GM03348 (cell line): Measurements from ENCODE around the gene IRX2.

Experiments
- DNase-seq: peaks from one replicate; pipeline ENCODE4 v3.0.0; 2012; ENCODE audit warnings: low spot score

IRX2 gene

GRCh38 chr5:2740051-2740875 lies 11.2 kb downstream of the IRX2 start:
- peak; percentile 28 for DNase-seq

- DNase-seq: peak; percentile 66
These were observed 12.0 kb downstream of the IRX2 start for GRCh38 chr5:2739360-2740050.

GRCh38 chr5:2738700-2739359 lies 12.6 kb downstream of the IRX2 start:
- DNase-seq: no peak

- no peak for DNase-seq
These were observed 13.2 kb downstream of the IRX2 start for GRCh38 chr5:2738156-2738699.

GRCh38 chr5:2737273-2738155 lies 14.0 kb downstream of the IRX2 start:
- DNase-seq: no peak

GRCh38 chr5:2736872-2737271 lies 14.6 kb downstream of the IRX2 start:
- DNase-seq: no peak

- DNase-seq: no peak
These were observed 15.5 kb downstream of the IRX2 start for GRCh38 chr5:2735996-2736395.

GRCh38 chr5:2732850-2733249 lies 18.6 kb downstream of the IRX2 start:
- no peak for DNase-seq

GRCh38 chr5:2732004-2732403 lies 19.5 kb downstream of the IRX2 start:
- DNase-seq: no peak

GRCh38 chr5:2729189-2729588 lies 22.3 kb downstream of the IRX2 start:
- no peak for DNase-seq

GRCh38 chr5:2727550-2727949 lies 23.9 kb downstream of the IRX2 start:
- DNase-seq: no peak

GRCh38 chr5:2725980-2726765 lies 25.3 kb downstream of the IRX2 start:
- DNase-seq: no peak

GRCh38 chr5:2724831-2725230 lies 26.6 kb downstream of the IRX2 start:
- no peak for DNase-seq

GRCh38 chr5:2724031-2724581 lies 27.4 kb downstream of the IRX2 start:
- no peak for DNase-seq

- DNase-seq: no peak
These were observed 28.6 kb downstream of the IRX2 start for GRCh38 chr5:2722901-2723300.

GRCh38 chr5:2721385-2722138 lies 29.9 kb downstream of the IRX2 start:
- no peak for DNase-seq

GRCh38 chr5:2719332-2719731 lies 32.1 kb downstream of the IRX2 start:
- no peak for DNase-seq

- DNase-seq: no peak
These were observed 33.4 kb downstream of the IRX2 start for GRCh38 chr5:2718115-2718514.

GRCh38 chr5:2715856-2716255 lies 35.6 kb downstream of the IRX2 start:
- no peak for DNase-seq

- no peak for DNase-seq
These were observed 36.7 kb downstream of the IRX2 start for GRCh38 chr5:2714805-2715204.
